ENCODE measurements around the gene COL8A2.

DNA sequence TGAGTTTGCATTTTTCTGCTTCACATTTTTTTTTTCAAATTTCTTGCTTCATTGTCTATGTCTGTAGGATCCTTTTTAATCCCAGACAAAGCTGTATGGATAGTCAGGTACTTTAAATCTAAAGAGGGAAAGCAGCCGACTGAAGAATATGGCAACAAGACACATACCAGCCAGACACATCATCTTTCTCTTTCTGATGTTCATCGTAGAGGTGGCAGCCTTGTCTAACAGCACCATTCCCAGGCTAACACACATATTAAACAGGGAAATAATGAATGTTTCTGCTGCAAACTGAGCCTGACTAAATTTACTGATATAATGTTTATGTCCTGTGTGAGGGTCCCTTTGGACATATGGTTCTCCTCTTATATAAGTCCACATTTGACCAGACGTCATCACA is 44.8 kb downstream of the COL8A2 start:
- TF ChIP-seq, protein P1, sequence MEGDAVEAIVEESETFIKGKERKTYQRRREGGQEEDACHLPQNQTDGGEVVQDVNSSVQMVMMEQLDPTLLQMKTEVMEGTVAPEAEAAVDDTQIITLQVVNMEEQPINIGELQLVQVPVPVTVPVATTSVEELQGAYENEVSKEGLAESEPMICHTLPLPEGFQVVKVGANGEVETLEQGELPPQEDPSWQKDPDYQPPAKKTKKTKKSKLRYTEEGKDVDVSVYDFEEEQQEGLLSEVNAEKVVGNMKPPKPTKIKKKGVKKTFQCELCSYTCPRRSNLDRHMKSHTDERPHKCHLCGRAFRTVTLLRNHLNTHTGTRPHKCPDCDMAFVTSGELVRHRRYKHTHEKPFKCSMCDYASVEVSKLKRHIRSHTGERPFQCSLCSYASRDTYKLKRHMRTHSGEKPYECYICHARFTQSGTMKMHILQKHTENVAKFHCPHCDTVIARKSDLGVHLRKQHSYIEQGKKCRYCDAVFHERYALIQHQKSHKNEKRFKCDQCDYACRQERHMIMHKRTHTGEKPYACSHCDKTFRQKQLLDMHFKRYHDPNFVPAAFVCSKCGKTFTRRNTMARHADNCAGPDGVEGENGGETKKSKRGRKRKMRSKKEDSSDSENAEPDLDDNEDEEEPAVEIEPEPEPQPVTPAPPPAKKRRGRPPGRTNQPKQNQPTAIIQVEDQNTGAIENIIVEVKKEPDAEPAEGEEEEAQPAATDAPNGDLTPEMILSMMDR (conservative IDR thresholded peaks at IDR 0.05; ENCODE audit: low read depth, low read length) = no peak
- TF ChIP-seq EZH2 (IDR thresholded peaks at IDR 0.05; ENCODE audit: borderline replicate concordance, low read depth, low read length, poor library complexity, severe bottlenecking) = no peak

Data from A673 (cell line).